ENCODE results near the gene OTUD3. TPM values are rescaled to one million over a fixed set of nuclear protein-coding genes. Genes with fewer than 3 reads are reported as not detected.
"Not testable (repeated sequence)": the region's sequence is repeated elsewhere in the genome, so short reads cannot be mapped to it uniquely, and the experiment has no call there.

OTUD3 gene
- total and polyA plus RNA-seq, 4 donors, result 1.3 to 19.5 (median 8.2) TPM

DNA sequence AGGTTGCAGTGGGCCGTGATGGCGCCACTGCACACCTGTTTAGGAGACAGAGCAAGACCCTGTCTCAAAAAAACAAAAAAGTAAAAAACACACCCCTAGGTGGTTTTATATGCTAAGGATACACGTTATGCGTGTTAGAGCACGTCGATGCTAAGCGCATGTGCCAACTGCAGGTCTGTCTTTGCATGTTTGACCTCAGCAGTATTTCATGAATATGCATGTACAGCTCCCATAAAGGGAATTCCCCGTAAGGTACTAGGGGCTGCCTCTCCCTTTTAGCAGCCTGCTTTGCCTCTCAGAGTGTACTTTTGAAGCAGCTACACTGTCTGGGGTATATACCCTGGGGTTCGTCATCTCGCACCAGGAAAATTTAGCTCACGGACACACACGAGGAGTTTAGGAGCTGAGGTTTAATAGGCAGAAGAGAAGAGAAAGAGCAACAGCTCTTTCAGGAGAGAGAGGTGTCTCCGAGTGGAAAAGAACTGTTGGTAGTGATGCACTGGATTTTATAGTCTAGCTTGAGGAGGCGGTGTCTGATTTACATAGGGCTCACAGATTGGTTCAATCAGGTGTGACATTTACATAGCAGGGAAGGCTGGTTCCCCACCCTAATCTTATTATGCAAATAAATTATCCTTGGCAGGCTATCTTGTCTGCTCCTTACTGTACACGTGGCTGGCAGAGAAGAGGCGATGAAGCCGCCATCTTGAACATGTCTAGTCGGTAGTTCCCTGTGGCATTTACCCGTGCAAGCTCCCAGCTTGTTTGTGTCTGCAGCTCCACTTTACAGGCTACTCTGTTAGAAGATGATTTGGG lies 4.2 kb upstream of the OTUD3 start:
- intact Hi-C loops (cut with DNase I), result loop anchor here in 1 of 2 donors (10.0 kb wide), 1 partner anchor 163 kb away; no protein-coding TSS in a partner anchor
- ATAC-seq (ENCODE audit: low FRiP score) (no peak), DNase-seq (no peak)
- Histone ChIP-seq H3K4me1 (ENCODE audit: control insufficient read depth in 1 of 2, insufficient read depth in 2 of 2, low read length in 2 of 2) (no peaks in the 10 kb centered on the region), H3K36me3 (ENCODE audit: control insufficient read depth in 1 of 2, insufficient read depth in 2 of 2, low read length in 1 of 2) (no peaks in the 10 kb centered on the region), H3K27ac (ENCODE audit: low read depth in 1 of 2, low read length in 2 of 2) (no peak overlapping the region), H3K4me3 (ENCODE audit: low read length in 2 of 2) (no peak overlapping the region), H3K27me3 (ENCODE audit: control insufficient read depth in 1 of 2, insufficient read depth in 2 of 2, low read length in 1 of 2) (no peaks in the 10 kb centered on the region), H3K9me3 (ENCODE audit: control insufficient read depth, low read length) (no peaks in the 10 kb centered on the region)
- WGBS, 2 donors, result 76 to 81% methylated on average over 19 of the region's 19 CpGs

GRCh38 chr1:19878637-19878985 lies 3.6 kb upstream of the OTUD3 start:
- Histone ChIP-seq H3K9me3 (ENCODE audit: control insufficient read depth, low read length) (no peaks in the 10 kb centered on the region), H3K4me1 (ENCODE audit: control insufficient read depth in 1 of 2, insufficient read depth in 2 of 2, low read length in 2 of 2) (no peaks in the 10 kb centered on the region), H3K27ac (ENCODE audit: low read depth in 1 of 2, low read length in 2 of 2) (no peak overlapping the region), H3K4me3 (ENCODE audit: low read length in 2 of 2) (no peak overlapping the region), H3K27me3 (ENCODE audit: control insufficient read depth in 1 of 2, insufficient read depth in 2 of 2, low read length in 1 of 2) (no peaks in the 10 kb centered on the region), H3K36me3 (ENCODE audit: control insufficient read depth in 1 of 2, insufficient read depth in 2 of 2, low read length in 1 of 2) (no peaks in the 10 kb centered on the region)
- DNase-seq, result no peak
- intact Hi-C loops (cut with DNase I), result loop anchor here in 1 of 2 donors (10.0 kb wide), 1 partner anchor 164 kb away; no protein-coding TSS in a partner anchor
- no peak for ATAC-seq (ENCODE audit: low FRiP score)
- 76 to 77% methylated on average over 12 of the region's 12 CpGs for WGBS, 2 donors

GRCh38 chr1:19879227-19879626 lies 3.0 kb upstream of the OTUD3 start:
- 83 to 84% methylated on average over 4 of the region's 4 CpGs for WGBS, 2 donors
- Histone ChIP-seq H3K36me3 (ENCODE audit: control insufficient read depth in 1 of 2, insufficient read depth in 2 of 2, low read length in 1 of 2) (no peaks in the 10 kb centered on the region), H3K27ac (ENCODE audit: low read depth in 1 of 2, low read length in 2 of 2) (no peak overlapping the region), H3K27me3 (ENCODE audit: control insufficient read depth in 1 of 2, insufficient read depth in 2 of 2, low read length in 1 of 2) (no peaks in the 10 kb centered on the region), H3K9me3 (ENCODE audit: control insufficient read depth, low read length) (no peaks in the 10 kb centered on the region), H3K4me1 (ENCODE audit: control insufficient read depth in 1 of 2, insufficient read depth in 2 of 2, low read length in 2 of 2) (no peaks in the 10 kb centered on the region), H3K4me3 (ENCODE audit: low read length in 2 of 2) (no peak overlapping the region)
- ATAC-seq (ENCODE audit: low FRiP score) (no peak), DNase-seq (no peak)
- intact Hi-C loops (cut with DNase I), result loop anchor here in 1 of 2 donors (10.0 kb wide), 1 partner anchor 164 kb away; no protein-coding TSS in a partner anchor

- Histone ChIP-seq H3K9me3 (ENCODE audit: control insufficient read depth, low read length) (no peaks in the 10 kb centered on the region), H3K4me3 (ENCODE audit: low read length in 2 of 2) (no peak overlapping the region), H3K4me1 (ENCODE audit: control insufficient read depth in 1 of 2, insufficient read depth in 2 of 2, low read length in 2 of 2) (no peaks in the 10 kb centered on the region), H3K27ac (ENCODE audit: low read depth in 1 of 2, low read length in 2 of 2) (no peak overlapping the region), H3K36me3 (ENCODE audit: control insufficient read depth in 1 of 2, insufficient read depth in 2 of 2, low read length in 1 of 2) (no peaks in the 10 kb centered on the region), H3K27me3 (ENCODE audit: control insufficient read depth in 1 of 2, insufficient read depth in 2 of 2, low read length in 1 of 2) (no peaks in the 10 kb centered on the region)
- WGBS, 2 donors, result 88 to 89% methylated on average over 4 of the region's 4 CpGs
- DNase-seq (no peak), ATAC-seq (ENCODE audit: low FRiP score) (no peak)
- intact Hi-C loops (cut with DNase I), result loop anchor here (5.0 to 10.0 kb wide), 2 partner anchors 165 to 317 kb away; no protein-coding TSS in a partner anchor
Observed at GRCh38 chr1:19879661-19880060, 2.5 kb upstream of the OTUD3 start.

- not testable (repeated sequence) for DNase-seq
- intact Hi-C loops (cut with DNase I), result loop anchor here in 1 of 2 donors (5.0 kb wide), 1 partner anchor 319 kb away; no protein-coding TSS in a partner anchor
- 75 to 84% methylated on average over 5 of the region's 5 CpGs for WGBS, 2 donors
Observed at GRCh38 chr1:19880841-19881240, 1.4 kb upstream of the OTUD3 start.

DNA sequence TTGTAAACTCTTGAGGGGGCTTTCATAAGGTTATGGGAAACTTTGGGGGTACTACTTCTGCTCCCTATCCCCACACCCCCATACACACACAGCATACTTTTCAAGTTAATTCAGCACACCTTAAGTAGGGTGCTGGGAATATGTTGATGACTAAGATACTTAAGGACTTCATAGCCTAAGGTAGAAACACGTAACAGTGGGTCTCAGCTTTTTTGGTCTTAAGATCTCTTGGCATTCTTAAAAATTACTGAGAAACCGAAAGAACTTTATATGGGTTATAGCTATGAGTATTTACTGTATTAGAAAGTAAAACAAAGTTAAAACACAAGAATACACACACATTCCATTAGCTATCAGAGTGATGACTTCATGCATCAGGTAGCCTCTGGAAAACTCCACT lies 2.1 kb downstream of the OTUD3 start:
- ATAC-seq (ENCODE audit: low FRiP score), result no peak
- no peak overlapping the region for H3K27ac ChIP-seq (ENCODE audit: low read depth in 1 of 2, low read length in 2 of 2)
- H3K27me3 ChIP-seq (ENCODE audit: control insufficient read depth in 1 of 2, insufficient read depth in 2 of 2, low read length in 1 of 2), result no peaks in the 10 kb centered on the region
- H3K4me3 ChIP-seq (ENCODE audit: low read length in 2 of 2), result no peak overlapping the region
- H3K36me3 ChIP-seq (ENCODE audit: control insufficient read depth in 1 of 2, insufficient read depth in 2 of 2, low read length in 1 of 2), result no peaks in the 10 kb centered on the region
- H3K4me1 ChIP-seq (ENCODE audit: control insufficient read depth in 1 of 2, insufficient read depth in 2 of 2, low read length in 2 of 2), result peaks cover 0 to 4% of the 10 kb centered on the region in 2 donors
- intact Hi-C loops (cut with DNase I), result loop anchor here in 1 of 2 donors (5.0 kb wide), 1 partner anchor 322 kb away; no protein-coding TSS in a partner anchor
- 70 to 71% methylated on average over 2 of the region's 2 CpGs for WGBS, 2 donors
- H3K9me3 ChIP-seq (ENCODE audit: control insufficient read depth, low read length), result no peaks in the 10 kb centered on the region
- DNase-seq, result no peak

More at GRCh38 chr1:19880841-19881240, 1.4 kb upstream of the OTUD3 start:
- H3K9me3 ChIP-seq (ENCODE audit: control insufficient read depth, low read length); H3K27me3 ChIP-seq (ENCODE audit: control insufficient read depth in 1 of 2, insufficient read depth in 2 of 2, low read length in 1 of 2); H3K4me3 ChIP-seq (ENCODE audit: low read length in 2 of 2); H3K27ac ChIP-seq (ENCODE audit: low read depth in 1 of 2, low read length in 2 of 2); H3K36me3 ChIP-seq (ENCODE audit: control insufficient read depth in 1 of 2, insufficient read depth in 2 of 2, low read length in 1 of 2); ATAC-seq (ENCODE audit: low FRiP score); H3K4me1 ChIP-seq (ENCODE audit: control insufficient read depth in 1 of 2, insufficient read depth in 2 of 2, low read length in 2 of 2): not testable (repeated sequence)

DNA sequence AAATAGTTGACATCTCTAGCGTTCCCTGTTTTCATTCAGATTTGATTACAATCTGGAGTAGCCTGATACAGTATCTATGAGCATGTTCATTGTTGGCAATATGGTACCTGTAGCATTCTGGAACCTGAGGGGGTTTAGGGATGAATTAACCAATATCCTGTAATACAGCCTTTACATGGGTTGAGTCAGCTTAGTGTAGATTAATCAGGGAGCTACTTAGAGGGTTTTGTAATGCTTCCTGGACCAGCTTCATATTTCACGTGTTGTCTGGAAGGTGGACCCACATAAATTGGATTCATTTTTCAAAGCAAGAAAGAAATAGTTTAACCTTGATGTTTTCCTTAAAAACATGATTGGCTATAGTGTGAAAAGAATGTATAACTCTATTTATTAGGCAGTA lies 3.6 kb downstream of the OTUD3 start:
- Histone ChIP-seq H3K4me1 (ENCODE audit: control insufficient read depth in 1 of 2, insufficient read depth in 2 of 2, low read length in 2 of 2) (peaks cover 0 to 4% of the 10 kb centered on the region in 2 donors), H3K27ac (ENCODE audit: low read depth in 1 of 2, low read length in 2 of 2) (no peak overlapping the region), H3K36me3 (ENCODE audit: control insufficient read depth in 1 of 2, insufficient read depth in 2 of 2, low read length in 1 of 2) (peaks cover 3 to 4% of the 10 kb centered on the region in 2 donors), H3K4me3 (ENCODE audit: low read length in 2 of 2) (no peak overlapping the region), H3K27me3 (ENCODE audit: control insufficient read depth in 1 of 2, insufficient read depth in 2 of 2, low read length in 1 of 2) (no peaks in the 10 kb centered on the region), H3K9me3 (ENCODE audit: control insufficient read depth, low read length) (no peaks in the 10 kb centered on the region)
- ATAC-seq (ENCODE audit: low FRiP score) (no peak), DNase-seq (no peak)
- 87 to 93% methylated on average over 2 of the region's 2 CpGs for WGBS, 2 donors
- intact Hi-C loops (cut with DNase I), result no loop called here

DNA sequence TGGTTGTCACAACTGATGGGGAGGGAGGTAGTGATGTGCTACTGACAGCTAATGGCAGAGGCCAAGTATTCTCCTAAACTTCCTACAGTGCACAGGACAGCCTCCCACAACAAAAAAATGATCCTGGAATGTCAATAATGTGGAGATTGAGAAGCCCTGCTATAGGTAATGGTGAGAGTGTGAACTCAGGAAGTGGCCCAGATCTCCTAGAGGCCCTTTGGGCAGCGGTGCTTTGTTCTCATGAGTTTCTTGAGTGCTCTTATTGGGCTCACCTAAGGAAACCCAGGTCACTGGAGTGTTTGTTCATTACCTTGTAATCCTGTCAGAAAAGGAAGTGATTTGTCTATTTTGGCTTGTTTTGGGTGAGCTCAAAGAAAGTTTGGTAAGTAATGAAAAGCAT lies 5.9 kb downstream of the OTUD3 start:
- Histone ChIP-seq H3K27ac (ENCODE audit: low read depth in 1 of 2, low read length in 2 of 2) (no peak overlapping the region), H3K4me1 (ENCODE audit: control insufficient read depth in 1 of 2, insufficient read depth in 2 of 2, low read length in 2 of 2) (peaks cover 0 to 4% of the 10 kb centered on the region in 2 donors), H3K27me3 (ENCODE audit: control insufficient read depth in 1 of 2, insufficient read depth in 2 of 2, low read length in 1 of 2) (no peaks in the 10 kb centered on the region), H3K9me3 (ENCODE audit: control insufficient read depth, low read length) (no peaks in the 10 kb centered on the region), H3K36me3 (ENCODE audit: control insufficient read depth in 1 of 2, insufficient read depth in 2 of 2, low read length in 1 of 2) (peaks cover 4 to 9% of the 10 kb centered on the region in 2 donors), H3K4me3 (ENCODE audit: low read length in 2 of 2) (no peak overlapping the region)
- no peak for ATAC-seq (ENCODE audit: low FRiP score)
- intact Hi-C loops (cut with DNase I), result no loop called here
- DNase-seq, result no peak
- 95 to 96% methylated on average over 1 of the region's 1 CpG for WGBS, 2 donors

- peaks cover 4 to 14% of the 10 kb centered on the region in 2 donors for H3K36me3 ChIP-seq (ENCODE audit: control insufficient read depth in 1 of 2, insufficient read depth in 2 of 2, low read length in 1 of 2)
- no peak for ATAC-seq (ENCODE audit: low FRiP score)
- no peak overlapping the region for H3K27ac ChIP-seq (ENCODE audit: low read depth in 1 of 2, low read length in 2 of 2)
- no peaks in the 10 kb centered on the region for H3K9me3 ChIP-seq (ENCODE audit: control insufficient read depth, low read length)
- peaks cover 0 to 4% of the 10 kb centered on the region in 2 donors for H3K4me1 ChIP-seq (ENCODE audit: control insufficient read depth in 1 of 2, insufficient read depth in 2 of 2, low read length in 2 of 2)
- H3K27me3 ChIP-seq (ENCODE audit: control insufficient read depth in 1 of 2, insufficient read depth in 2 of 2, low read length in 1 of 2), result no peaks in the 10 kb centered on the region
- no peak overlapping the region for H3K4me3 ChIP-seq (ENCODE audit: low read length in 2 of 2)
- intact Hi-C loops (cut with DNase I), result no loop called here
- no peak for DNase-seq
Observed at GRCh38 chr1:19889656-19890055, 7.5 kb downstream of the OTUD3 start.

Measured in aorta (tissue), 5 donors.